OCI-LY7 (cell line): ENCODE data around the gene SETD4. TPM values are rescaled to one million over a fixed set of nuclear protein-coding genes. Genes with fewer than 3 reads are reported as not detected.

Source experiments
- BruUV-seq: library from RNA; stranded (reverse); fragments of 400-500 nt; replicated peaks from 2 replicates; lab custom pipeline; 2021; lab: Mats Ljungman, UMichigan
- CTCF ChIA-PET: fragments of 300-600 bp; sonication (Branson Sonifier 250); formaldehyde crosslinking; loops from one replicate; lab custom pipeline; 2022; ENCODE audit warnings: antibody characterized with exemption; ENCODE audit not compliant: unreplicated experiment; lab: Charles Lee
- POLR2A ChIA-PET: fragments of 300-600 bp; sonication (Branson Sonifier 250); formaldehyde crosslinking; loops from one replicate; lab custom pipeline; 2022; ENCODE audit warnings: antibody characterized with exemption; lab: Charles Lee
- DNase-seq: peaks from one replicate; pipeline ENCODE4 v3.0.0-alpha.2; 2015; ENCODE audit warnings: low spot score
- H2AFZ ChIP-seq: fragments of 200-600 bp; sonication (generic), shearing (Covaris generic); 2 replicates; pipeline ENCODE4 v1.6.1; 2014; ENCODE audit warnings: mild to moderate bottlenecking, antibody characterized with exemption, low read length, moderate library complexity
- H3K27ac ChIP-seq: fragments of 200-600 bp; sonication (generic); 2 replicates; pipeline ENCODE4 v1.5.1; 2014; ENCODE audit warnings: mixed run types, low read depth, mild to moderate bottlenecking, moderate library complexity, low read length, inconsistent platforms; ENCODE audit not compliant: poor library complexity, severe bottlenecking
- H3K36me3 ChIP-seq: fragments of 200-600 bp; sonication (generic); 2 replicates; pipeline ENCODE4 v1.6.1; 2014; ENCODE audit warnings: mild to moderate bottlenecking, antibody characterized with exemption, low read length, moderate library complexity, mixed read lengths; ENCODE audit not compliant: insufficient read depth
- H3K4me1 ChIP-seq: fragments of 200-600 bp; sonication (generic); 2 replicates; pipeline ENCODE4 v1.5.1; 2014; ENCODE audit warnings: mild to moderate bottlenecking, low read length; ENCODE audit not compliant: insufficient read depth, poor library complexity, severe bottlenecking
- H3K4me2 ChIP-seq: fragments of 200-600 bp; sonication (generic); 2 replicates; pipeline ENCODE4 v1.6.1; 2014; ENCODE audit warnings: mild to moderate bottlenecking, low read length
- H3K4me3 ChIP-seq: fragments of 200-600 bp; sonication (generic); 2 replicates; pipeline ENCODE4 v1.5.1; 2014; ENCODE audit warnings: mild to moderate bottlenecking, low read depth, low read length; ENCODE audit not compliant: poor library complexity, severe bottlenecking
- H3K79me2 ChIP-seq: fragments of 200-600 bp; sonication (generic); 2 replicates; pipeline ENCODE4 v1.6.1; 2016; ENCODE audit warnings: low read depth, mild to moderate bottlenecking, low read length, moderate library complexity, mixed read lengths; ENCODE audit not compliant: insufficient read depth
- H3K9me2 ChIP-seq: fragments of 200-600 bp; sonication (generic); 2 replicates; pipeline ENCODE4 v1.6.1; 2016; ENCODE audit warnings: mild to moderate bottlenecking, low read length, mixed read lengths; ENCODE audit not compliant: insufficient read depth
- H3K9me3 ChIP-seq: fragments of 200-600 bp; sonication (generic); 2 replicates; pipeline ENCODE4 v1.6.1; 2014; ENCODE audit warnings: mild to moderate bottlenecking, mixed run types, low read length, mixed read lengths
- H4K20me1 ChIP-seq: fragments of 200-600 bp; sonication (generic); 2 replicates; pipeline ENCODE4 v1.6.1; 2014; ENCODE audit warnings: mild to moderate bottlenecking, antibody characterized with exemption, low read length, moderate library complexity, mixed read lengths; ENCODE audit not compliant: insufficient read depth
- CTCF ChIP-seq: fragments of 200-600 bp; sonication (generic); conservative IDR thresholded peaks from 2 replicates; pipeline ENCODE4 v1.5.1; 2014; ENCODE audit warnings: mild to moderate bottlenecking, antibody characterized with exemption, low read length, moderate library complexity, mixed read lengths
- EZH2phosphoT487 ChIP-seq: fragments of 200-600 bp; sonication (generic); IDR thresholded peaks from 2 replicates; pipeline ENCODE4 v1.6.1; 2018; ENCODE audit warnings: low read depth, borderline replicate concordance, mild to moderate bottlenecking, mixed run types, antibody characterized with exemption, low read length, moderate library complexity, mixed read lengths
- intact Hi-C: fragments of 100-400 bp; cut with micrococcal nuclease; formaldehyde crosslinking; loops from one replicate; pipeline ENCODE4 v1.10.0; 2022; ENCODE audit not compliant: unreplicated experiment
- total RNA-seq, 2 experiments: library from RNA; depleted of rRNA in 1 of 2; stranded (reverse); fragments of >200 nt in 1 of 2; shearing (Covaris generic) in 1 of 2; gene quantifications; 2 replicates each; pipeline ENCODE4 v1.2.3, GENCODE V29; 2014 to 2022

The SETD4 gene
- total RNA-seq, 2 experiments from 2014 or later: 19.1 to 28.1 TPM

DNA sequence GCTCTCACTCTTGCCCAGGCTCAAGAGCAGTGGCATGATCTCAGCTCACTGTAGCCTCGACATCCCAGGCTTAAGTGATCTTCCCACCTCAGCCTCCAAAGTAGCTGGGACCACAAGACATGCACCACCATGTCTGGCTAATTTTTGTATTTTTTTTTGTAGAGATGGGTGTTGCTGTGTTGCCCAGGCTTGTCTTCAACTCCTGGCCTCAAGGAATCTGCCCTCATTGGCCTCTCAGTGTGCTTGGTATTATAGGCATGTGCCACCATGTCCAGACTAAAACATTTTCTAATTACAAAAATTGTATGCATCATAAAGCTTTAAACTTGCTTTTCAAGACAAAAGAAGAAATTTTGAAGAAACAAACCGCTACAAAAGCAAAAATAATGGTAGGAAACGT is 29.6 kb upstream of the SETD4 start:
- DNase-seq: no peak
- no TSS peak for BruUV-seq
- ChIA-PET POLR2A (interaction anchor here (1.0 kb wide), 1 partner anchor 228 kb away, joined by 3 read pairs; no protein-coding TSS in a partner anchor), CTCF (no interaction called here)
- Histone ChIP-seq H2AFZ (no peak overlapping the region), H3K36me3 (no peaks in the 10 kb centered on the region), H3K4me1 (no peaks in the 10 kb centered on the region), H3K27ac (no peak overlapping the region), H3K4me2 (no peak overlapping the region), H3K9me3 (peaks cover 17% of the 10 kb centered on the region), H3K79me2 (no peaks in the 10 kb centered on the region), H3K4me3 (no peak overlapping the region), H4K20me1 (no peaks in the 10 kb centered on the region), H3K9me2 (no peaks in the 10 kb centered on the region)
- intact Hi-C loops: no loop called here
- TF ChIP-seq CTCF: no peak

DNA sequence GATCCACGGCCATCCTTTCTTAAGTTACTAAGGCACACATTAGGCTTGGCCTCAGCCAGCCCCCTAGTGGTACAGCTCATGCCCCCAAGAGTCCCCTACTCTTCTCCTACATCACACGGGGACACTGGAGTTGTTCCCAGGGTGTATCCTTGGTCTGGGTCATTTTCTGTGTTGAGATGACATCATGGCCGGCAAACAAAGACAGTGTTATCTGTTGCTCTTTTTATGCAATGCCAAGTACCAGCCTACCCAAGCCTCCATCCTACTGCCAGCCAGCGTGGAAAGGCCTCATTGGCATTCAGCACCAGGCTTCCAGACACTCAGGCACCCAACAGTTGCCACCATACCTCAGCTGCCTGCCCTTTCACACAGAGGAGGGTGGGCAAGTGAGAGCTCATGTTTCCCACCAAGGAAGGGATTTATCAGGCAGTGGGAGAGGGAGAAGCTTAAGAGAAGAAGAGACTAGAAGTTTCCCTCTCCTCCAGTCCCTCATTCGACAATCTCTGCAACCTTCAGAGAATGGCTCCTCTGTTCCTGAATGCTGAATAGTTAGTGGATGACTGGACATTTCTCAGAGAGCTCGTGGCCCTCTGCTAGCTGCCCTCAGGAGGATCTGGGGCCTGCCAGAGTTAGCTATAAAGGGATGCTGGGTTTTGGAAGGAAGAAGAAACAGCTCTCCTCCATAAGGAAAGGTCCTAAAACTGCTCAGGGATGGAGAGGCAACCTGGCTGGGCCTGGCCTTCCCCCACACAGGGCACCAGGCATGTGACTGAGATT is 27.2 kb upstream of the SETD4 start:
- no peaks in the 10 kb centered on the region for H3K79me2 ChIP-seq
- no peak for DNase-seq
- H3K4me3 ChIP-seq: no peak overlapping the region
- no peak overlapping the region for H2AFZ ChIP-seq
- no TSS peak for BruUV-seq
- intact Hi-C loops: no loop called here
- H3K9me3 ChIP-seq: no peaks in the 10 kb centered on the region
- POLR2A ChIA-PET: interaction anchor here (0.6 to 0.8 kb wide), 2 partner anchors 13 to 26 kb away, joined by 3 read pairs; no protein-coding TSS in a partner anchor
- H3K4me2 ChIP-seq: no peak overlapping the region
- no peaks in the 10 kb centered on the region for H3K36me3 ChIP-seq
- H4K20me1 ChIP-seq: no peaks in the 10 kb centered on the region
- TF ChIP-seq EZH2phosphoT487 (no peak), CTCF (peak; percentile 64)
- H3K27ac ChIP-seq: no peak overlapping the region
- H3K4me1 ChIP-seq: no peaks in the 10 kb centered on the region
- H3K9me2 ChIP-seq: no peaks in the 10 kb centered on the region
- CTCF ChIA-PET: no interaction called here

DNA sequence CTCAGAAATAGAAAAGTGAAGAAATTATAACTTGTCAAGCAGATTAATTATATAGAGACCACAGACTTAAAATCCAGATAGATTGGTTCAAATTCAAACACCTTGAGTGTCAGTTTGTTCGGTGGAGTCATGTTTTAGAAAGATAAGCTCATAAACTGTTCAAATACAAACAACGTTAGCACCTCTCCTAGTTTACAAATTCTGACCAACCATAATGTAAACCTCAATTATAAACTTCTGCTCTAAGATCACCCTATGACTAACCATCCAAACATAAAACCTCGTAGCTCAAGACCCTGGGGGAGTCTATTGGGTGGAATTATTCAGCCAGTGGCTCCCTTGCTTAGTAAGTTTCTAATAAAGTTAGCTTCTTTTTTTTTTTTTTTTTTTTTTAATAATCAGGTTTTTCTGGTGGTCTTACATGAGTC is 21.9 kb upstream of the SETD4 start:
- no peaks in the 10 kb centered on the region for H3K9me3 ChIP-seq
- no peaks in the 10 kb centered on the region for H3K9me2 ChIP-seq
- no peak overlapping the region for H3K4me2 ChIP-seq
- DNase-seq: no peak
- H3K27ac ChIP-seq: no peak overlapping the region
- no TSS peak for BruUV-seq
- no peak overlapping the region for H2AFZ ChIP-seq
- intact Hi-C loops: no loop called here
- ChIA-PET POLR2A (interaction anchor here (0.6 to 0.7 kb wide), 4 partner anchors 12 to 1346 kb away, joined by 3 to 5 read pairs (median 4); no protein-coding TSS in a partner anchor), CTCF (no interaction called here)
- H4K20me1 ChIP-seq: no peaks in the 10 kb centered on the region
- H3K36me3 ChIP-seq: no peaks in the 10 kb centered on the region
- no peaks in the 10 kb centered on the region for H3K79me2 ChIP-seq
- H3K4me1 ChIP-seq: peaks cover 11% of the 10 kb centered on the region
- TF ChIP-seq CTCF: no peak
- TF ChIP-seq EZH2phosphoT487: no peak
- H3K4me3 ChIP-seq: no peak overlapping the region
